Inferior parietal cortex (tissue), 1 donor: Measurements from ENCODE around the gene LY6G6D.
"Not testable (repeated sequence)": the region's sequence is repeated elsewhere in the genome, so short reads cannot be mapped to it uniquely, and the experiment has no call there.

ENCODE experiments used
- DNase-seq: peaks from one replicate; pipeline ENCODE4 v3.0.0-alpha.2; 2016; ENCODE audit errors: extremely low spot score

Gene LY6G6D

GRCh38 chr6:31692353-31692752 is 22.8 kb upstream of the LY6G6D start:
- DNase-seq = no peak

DNA sequence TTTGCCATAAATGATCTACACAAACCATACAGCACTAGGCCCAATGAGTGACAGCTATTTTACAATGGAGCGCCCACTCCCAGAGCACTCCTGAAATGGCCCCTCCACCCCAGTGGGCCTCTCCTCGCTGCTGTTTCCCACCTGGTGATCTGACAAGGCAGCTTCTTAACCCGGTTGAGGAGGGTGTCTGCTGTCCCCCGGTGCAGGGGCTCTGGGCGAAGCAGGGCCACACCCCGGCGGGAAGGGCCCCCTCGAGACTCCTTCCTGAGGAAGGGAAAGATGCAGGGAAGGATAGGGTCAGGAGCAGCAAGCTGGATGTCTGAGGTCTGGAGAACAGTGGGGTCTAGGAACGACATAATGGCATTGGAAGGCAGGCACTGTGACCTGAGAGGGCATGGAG is 22.3 kb upstream of the LY6G6D start:
- DNase-seq = no peak

DNA sequence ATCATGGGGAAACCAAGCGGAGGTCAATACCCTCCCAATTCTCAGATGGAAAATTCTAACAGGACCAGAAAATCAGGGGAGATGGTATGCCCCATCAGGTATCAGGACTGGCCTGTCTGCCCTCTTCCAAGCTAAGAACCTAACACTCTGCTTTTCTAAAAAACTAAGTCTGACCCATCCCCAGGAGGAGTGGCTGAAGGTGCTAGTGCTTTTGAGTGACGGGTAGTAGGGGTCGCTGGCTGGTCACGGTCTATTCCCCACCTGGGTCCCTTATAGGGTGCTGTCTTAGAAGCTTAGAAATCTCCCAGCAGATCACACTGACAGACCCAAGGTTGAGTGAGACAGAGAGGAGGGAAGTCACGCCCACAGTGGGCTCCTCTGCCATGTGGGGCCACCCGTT is 21.6 kb upstream of the LY6G6D start:
- DNase-seq = no peak

DNA sequence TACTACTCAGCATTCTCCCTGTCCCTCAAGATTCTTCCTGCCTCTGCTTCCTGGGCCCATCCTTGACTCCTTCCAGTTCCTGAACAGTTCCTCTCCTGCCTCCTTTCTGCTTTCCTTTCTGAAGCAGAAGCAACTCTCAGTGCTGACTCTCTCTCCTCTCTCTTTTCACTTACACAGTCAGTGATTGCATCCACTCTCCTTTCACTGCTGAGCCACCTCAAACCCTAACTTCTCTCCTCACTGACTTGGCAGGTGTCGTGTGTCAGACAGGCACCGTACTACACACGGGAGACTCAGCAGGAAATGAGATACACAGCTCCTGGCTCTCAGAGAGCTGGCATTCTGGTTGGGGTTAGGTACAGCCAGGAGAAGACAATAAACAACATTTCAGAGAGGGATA is 17.6 kb upstream of the LY6G6D start:
- DNase-seq = no peak

- no peak for DNase-seq
These were observed 14.3 kb upstream of the LY6G6D start for GRCh38 chr6:31700740-31701401.

GRCh38 chr6:31701666-31702404 is 13.3 kb upstream of the LY6G6D start:
- DNase-seq = no peak

GRCh38 chr6:31702405-31702818 is 12.7 kb upstream of the LY6G6D start:
- no peak for DNase-seq

- peak; percentile 99 for DNase-seq
These were observed 12.1 kb upstream of the LY6G6D start, which contains the start of gene ABHD16A for GRCh38 chr6:31702819-31703716. Gene ABHD16A (minus strand): TSS chr6:31703324. CDS start chr6:31703281, 43 bp downstream.

GRCh38 chr6:31705931-31706330 is 9.2 kb upstream of the LY6G6D start:
- no peak for DNase-seq

DNA sequence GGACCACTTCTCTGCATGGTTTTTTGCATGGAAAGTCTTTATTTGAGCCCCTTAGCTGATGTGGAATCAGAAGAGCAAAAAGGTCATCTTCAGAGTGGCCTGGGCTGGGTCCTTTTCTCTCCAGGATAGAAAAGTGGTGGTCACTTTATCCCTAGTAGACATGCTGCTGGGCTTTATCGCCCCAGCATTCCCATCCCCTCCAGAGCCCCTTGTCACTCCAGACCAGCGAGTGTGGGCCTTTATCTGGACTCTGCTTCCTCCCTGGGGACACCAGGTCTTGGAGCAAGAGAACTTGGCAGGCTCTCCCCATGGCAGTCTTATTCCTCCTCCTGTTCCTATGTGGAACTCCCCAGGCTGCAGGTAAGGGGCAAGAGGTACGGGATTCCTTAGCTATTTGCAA is 8.5 kb upstream of the LY6G6D start, which contains the start of gene LY6G6F:
Gene LY6G6F, plus strand, starts transcription at position 268 of the 400 bp plus-strand sequence. Its CDS starts 41 bp downstream, at position 309.
- DNase-seq = no peak

- no peak for DNase-seq
These were observed 7.4 kb upstream of the LY6G6D start for GRCh38 chr6:31707701-31708100.

GRCh38 chr6:31708224-31708623 is 6.9 kb upstream of the LY6G6D start:
- no peak for DNase-seq

DNA sequence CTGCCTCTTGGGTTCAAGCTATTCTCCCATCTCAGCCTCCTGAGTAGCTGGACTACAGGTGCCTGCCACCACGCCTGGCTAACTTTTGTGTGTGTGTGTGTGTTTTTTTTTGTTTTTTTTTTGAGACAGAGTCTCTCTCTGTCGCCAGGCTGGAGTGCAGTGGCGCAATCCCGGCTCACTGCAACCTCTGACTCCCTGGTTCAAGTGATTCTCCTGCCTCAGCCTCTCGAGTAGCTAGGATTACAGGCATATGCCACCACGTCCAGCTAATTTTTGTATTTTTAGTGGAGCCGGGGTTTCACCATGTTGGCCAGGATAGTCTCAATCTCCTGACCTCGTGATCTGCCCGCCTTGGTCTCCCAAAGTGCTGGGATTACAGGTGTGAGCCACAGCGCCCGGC is 6.0 kb upstream of the LY6G6D start:
- DNase-seq = not testable (repeated sequence)

GRCh38 chr6:31710523-31711219 is 4.5 kb upstream of the LY6G6D start:
- no peak for DNase-seq

DNA sequence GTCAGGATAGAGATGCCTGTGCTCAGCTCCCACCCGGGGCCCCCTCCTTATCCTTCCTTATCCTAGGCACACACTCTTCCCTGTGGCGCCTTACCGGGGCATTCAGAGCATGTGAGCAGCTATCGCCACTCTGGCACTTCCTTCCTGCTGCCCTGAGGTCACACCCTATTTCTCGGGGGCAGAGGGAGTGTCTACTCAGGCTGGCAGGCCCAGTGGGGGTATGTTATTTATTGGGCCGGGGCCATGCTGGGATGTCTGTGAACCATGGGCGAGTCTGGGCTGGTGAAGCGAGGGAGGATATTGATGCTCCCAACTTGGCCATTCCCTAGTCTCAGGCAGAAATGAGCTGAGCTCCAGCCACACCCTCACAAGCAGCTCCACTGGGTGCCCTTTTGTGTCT is 3.9 kb upstream of the LY6G6D start:
- DNase-seq = no peak

DNA sequence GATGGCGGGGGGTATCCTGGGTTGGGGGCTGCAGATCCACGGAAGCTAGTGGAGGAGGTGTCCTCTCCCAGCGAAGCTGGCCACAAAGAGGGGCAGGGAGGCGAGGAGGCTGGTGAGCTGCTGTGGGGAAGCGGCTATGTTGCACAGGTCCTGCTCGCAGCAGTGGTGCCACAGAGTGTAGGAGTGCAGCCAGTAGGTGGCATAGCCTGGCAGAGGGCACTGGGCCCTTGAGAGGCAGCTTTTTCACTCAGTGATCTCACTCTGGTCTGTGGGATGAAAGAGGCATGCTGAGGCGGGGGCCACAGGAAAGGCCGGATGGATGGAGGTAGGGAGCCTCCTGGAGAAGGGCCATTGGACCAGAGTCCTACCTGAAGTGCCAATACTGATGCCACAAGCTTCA is 2.9 kb upstream of the LY6G6D start:
- DNase-seq = no peak

DNA sequence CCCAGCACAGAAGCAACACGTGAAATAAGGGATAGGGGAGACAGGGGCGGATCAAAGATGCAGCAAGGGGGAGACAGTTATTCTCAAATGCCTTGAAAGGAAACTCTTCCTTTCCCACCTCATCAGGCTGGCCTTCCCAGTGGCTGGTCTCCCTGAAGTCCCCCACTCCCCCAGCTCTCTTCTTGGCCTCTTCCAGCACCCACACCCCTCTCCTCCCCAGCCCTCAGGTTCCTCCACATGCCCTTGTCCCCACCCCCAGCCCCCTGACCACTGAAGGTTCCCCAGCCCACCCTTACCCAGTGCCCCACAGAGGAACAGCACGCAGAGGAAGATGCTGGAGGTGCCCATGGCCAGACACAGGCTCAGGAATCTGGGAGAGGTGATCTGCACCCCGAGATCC is 1.7 kb upstream of the LY6G6D start:
- DNase-seq = no peak

DNA sequence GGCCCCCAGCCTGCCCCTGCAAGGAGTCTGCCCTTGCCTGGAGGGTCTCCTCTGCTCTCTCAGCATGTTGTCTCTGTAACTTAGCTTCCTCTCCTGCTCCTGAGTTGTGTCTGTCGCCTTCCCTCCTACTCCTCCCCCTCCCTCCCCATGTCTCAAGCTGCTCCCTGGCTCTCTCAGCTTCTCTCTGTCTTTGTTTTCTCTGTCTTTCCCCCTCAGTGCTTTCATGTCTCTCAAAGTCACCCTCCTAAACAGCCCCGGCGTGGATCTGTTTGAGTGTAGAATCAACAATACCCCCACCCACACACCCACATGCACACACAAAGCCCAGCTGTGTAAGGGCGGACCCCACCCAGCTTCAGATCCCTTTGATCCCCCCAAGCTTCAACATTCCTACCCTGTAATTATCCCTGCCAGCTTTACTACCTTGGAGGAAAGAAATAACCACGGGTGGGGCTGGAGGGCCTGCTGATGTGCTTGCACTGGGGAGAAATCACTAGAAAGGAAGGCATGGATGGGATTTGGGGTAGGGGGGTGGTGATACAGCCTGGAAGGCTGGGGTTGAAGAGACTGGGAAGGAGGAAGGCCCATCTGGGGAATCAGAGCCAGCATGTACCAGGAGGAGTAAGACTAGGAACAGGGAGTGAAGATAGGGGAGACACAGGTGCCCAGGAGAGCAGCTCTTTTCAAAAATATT is 1.0 kb upstream of the LY6G6D start:
- no peak for DNase-seq

DNA sequence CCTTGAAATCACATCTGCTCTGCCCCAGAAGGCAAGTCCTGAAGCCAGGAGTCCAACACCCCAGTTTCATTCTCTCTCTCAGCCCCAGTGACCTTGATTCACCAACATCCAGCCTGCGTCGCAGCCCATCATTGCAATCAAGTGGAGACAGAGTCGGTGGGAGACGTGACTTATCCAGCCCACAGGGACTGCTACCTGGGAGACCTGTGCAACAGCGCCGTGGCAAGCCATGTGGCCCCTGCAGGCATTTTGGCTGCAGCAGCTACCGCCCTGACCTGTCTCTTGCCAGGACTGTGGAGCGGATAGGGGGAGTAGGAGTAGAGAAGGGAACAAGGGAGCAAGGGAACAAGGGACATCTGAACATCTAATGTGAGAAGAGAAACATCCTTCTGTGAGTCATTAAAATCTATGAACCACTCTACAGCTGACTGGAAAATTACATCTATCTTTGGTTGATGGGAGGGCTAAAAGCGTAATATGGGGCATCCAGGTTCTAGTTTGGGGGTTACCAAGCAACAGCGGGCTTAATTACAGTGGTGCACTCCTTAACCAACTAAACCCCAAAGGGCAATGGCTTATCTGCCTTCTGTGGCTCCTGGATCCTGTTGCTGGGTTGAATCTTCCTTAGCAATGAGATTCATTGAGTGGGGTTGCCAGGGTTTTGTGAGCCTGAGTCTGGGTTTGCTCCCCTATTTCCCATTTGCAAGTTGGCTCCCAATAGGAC is 2.5 kb downstream of the LY6G6D start:
- no peak for DNase-seq

- no peak for DNase-seq
These were observed 3.1 kb downstream of the LY6G6D start for GRCh38 chr6:31718265-31718664.
